ENCODE results near the gene BTF3L4.
"Not testable (repeated sequence)": the region's sequence is repeated elsewhere in the genome, so short reads cannot be mapped to it uniquely, and the experiment has no call there.

BTF3L4 gene

DNA sequence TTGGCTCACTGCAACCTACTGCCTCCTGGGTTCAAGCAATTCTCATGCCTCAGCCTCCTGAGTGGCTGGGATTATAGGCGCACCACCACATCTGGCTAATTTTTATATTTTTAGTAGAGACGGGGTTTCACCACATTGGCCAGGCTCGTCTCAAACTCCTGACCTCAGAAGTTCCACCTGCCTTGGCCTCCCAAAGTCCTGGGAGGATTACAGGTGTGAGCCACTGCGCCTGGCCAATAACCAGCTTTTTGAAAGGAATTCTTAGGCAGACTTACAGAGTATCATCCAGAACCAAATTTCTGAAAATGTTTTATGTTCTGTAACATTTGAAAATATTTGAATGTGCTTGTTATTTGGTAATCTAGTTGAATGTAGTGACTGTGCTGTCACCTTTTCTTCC, 14.6 kb downstream of the BTF3L4 start:
- H4K8ac ChIP-seq (ENCODE audit: low read depth, low read length), result no peak overlapping the region
- no peaks in the 10 kb centered on the region for H3K79me2 ChIP-seq (ENCODE audit: control insufficient read depth, insufficient read depth, low read length, poor library complexity)
- no peaks in the 10 kb centered on the region for H3K9me3 ChIP-seq (ENCODE audit: insufficient read depth, low read depth, low read length)
- H3K14ac ChIP-seq (ENCODE audit: low read length), result no peak overlapping the region
- no peak overlapping the region for H3K27ac ChIP-seq (ENCODE audit: low read depth, low read length)
- H2BK12ac ChIP-seq (ENCODE audit: low read length), result no peak overlapping the region
- no peak for DNase-seq
- H4K12ac ChIP-seq (ENCODE audit: low read depth, low read length), result no peak overlapping the region
- H2BK5ac ChIP-seq (ENCODE audit: low read depth, low read length, poor library complexity), result no peak overlapping the region
- H3K18ac ChIP-seq (ENCODE audit: low read length), result no peak overlapping the region
- no peaks in the 10 kb centered on the region for H3K79me1 ChIP-seq (ENCODE audit: low read length)
- H2BK120ac ChIP-seq (ENCODE audit: insufficient read depth, low read length, poor library complexity), result no peak overlapping the region
- no peak overlapping the region for H2AK5ac ChIP-seq (ENCODE audit: low read length)
- H3K4me1 ChIP-seq (ENCODE audit: control insufficient read depth in 1 of 2, insufficient read depth in 2 of 2, low read length in 2 of 2), result no peaks in the 10 kb centered on the region
- H3K4me2 ChIP-seq (ENCODE audit: low read length), result no peak overlapping the region
- H4K91ac ChIP-seq (ENCODE audit: low read depth, low read length), result no peak overlapping the region
- no peak overlapping the region for H3K23ac ChIP-seq (ENCODE audit: low read length)
- no peak overlapping the region for H3K4ac ChIP-seq (ENCODE audit: low read depth, low read length)
- no peak overlapping the region for H3K4me3 ChIP-seq (ENCODE audit: low read depth, low read length)
- WGBS (ENCODE audit: extremely low coverage, insufficient coverage, insufficient read length), result no CpG with 5 or more reads among the region's 4 CpGs
- no peak overlapping the region for H2AFZ ChIP-seq (ENCODE audit: insufficient read depth, low read length, poor library complexity)
- no peaks in the 10 kb centered on the region for H3K27me3 ChIP-seq (ENCODE audit: insufficient read depth, low read length)
- no peak overlapping the region for H3K9ac ChIP-seq (ENCODE audit: low read length)
- H3K36me3 ChIP-seq (ENCODE audit: control insufficient read depth in 1 of 2, insufficient read depth in 2 of 2, low read length in 2 of 2), result peaks cover 14 to 19% of the 10 kb centered on the region in 2 experiments

DNA sequence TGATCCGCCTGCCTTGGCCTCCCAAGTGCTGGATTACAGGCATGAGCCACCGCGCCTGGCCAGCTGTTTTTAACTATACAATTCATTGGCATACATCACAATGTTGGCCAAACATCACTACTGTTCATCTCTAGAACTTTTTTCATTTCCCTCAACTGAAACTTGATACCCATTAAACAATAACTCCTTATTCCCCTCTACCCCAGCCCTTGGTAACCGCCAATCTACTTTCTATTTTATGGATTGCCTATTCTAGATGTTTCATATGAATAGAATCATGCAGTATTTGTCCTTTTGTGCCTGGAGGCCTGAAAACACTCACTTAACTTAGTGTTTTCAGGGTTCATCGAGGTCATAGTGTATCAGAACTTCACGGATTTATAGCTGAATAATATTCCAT, 16.2 kb downstream of the BTF3L4 start:
- H3K27me3 ChIP-seq (ENCODE audit: insufficient read depth, low read length), result no peaks in the 10 kb centered on the region
- DNase-seq, result no peak
- no peak overlapping the region for H2BK120ac ChIP-seq (ENCODE audit: insufficient read depth, low read length, poor library complexity)
- H4K12ac ChIP-seq (ENCODE audit: low read depth, low read length), result no peak overlapping the region
- H2AK5ac ChIP-seq (ENCODE audit: low read length), result no peak overlapping the region
- H3K4me3 ChIP-seq (ENCODE audit: low read depth, low read length), result no peak overlapping the region
- H3K9ac ChIP-seq (ENCODE audit: low read length), result no peak overlapping the region
- no peak overlapping the region for H2BK12ac ChIP-seq (ENCODE audit: low read length)
- no peaks in the 10 kb centered on the region for H3K9me3 ChIP-seq (ENCODE audit: insufficient read depth, low read depth, low read length)
- no peak overlapping the region for H3K23ac ChIP-seq (ENCODE audit: low read length)
- H4K8ac ChIP-seq (ENCODE audit: low read depth, low read length), result no peak overlapping the region
- H3K14ac ChIP-seq (ENCODE audit: low read length), result no peak overlapping the region
- no peaks in the 10 kb centered on the region for H3K79me2 ChIP-seq (ENCODE audit: control insufficient read depth, insufficient read depth, low read length, poor library complexity)
- H3K18ac ChIP-seq (ENCODE audit: low read length), result no peak overlapping the region
- no peaks in the 10 kb centered on the region for H3K79me1 ChIP-seq (ENCODE audit: low read length)
- no peak overlapping the region for H3K27ac ChIP-seq (ENCODE audit: low read depth, low read length)
- no peak overlapping the region for H2AFZ ChIP-seq (ENCODE audit: insufficient read depth, low read length, poor library complexity)
- peaks cover 6 to 11% of the 10 kb centered on the region in 2 experiments for H3K36me3 ChIP-seq (ENCODE audit: control insufficient read depth in 1 of 2, insufficient read depth in 2 of 2, low read length in 2 of 2)
- no peak overlapping the region for H3K4ac ChIP-seq (ENCODE audit: low read depth, low read length)
- H3K4me1 ChIP-seq (ENCODE audit: control insufficient read depth in 1 of 2, insufficient read depth in 2 of 2, low read length in 2 of 2), result no peaks in the 10 kb centered on the region
- no peak overlapping the region for H4K91ac ChIP-seq (ENCODE audit: low read depth, low read length)
- H2BK5ac ChIP-seq (ENCODE audit: low read depth, low read length, poor library complexity), result no peak overlapping the region
- no CpG with 5 or more reads among the region's 6 CpGs for WGBS (ENCODE audit: extremely low coverage, insufficient coverage, insufficient read length)
- no peak overlapping the region for H3K4me2 ChIP-seq (ENCODE audit: low read length)

DNA sequence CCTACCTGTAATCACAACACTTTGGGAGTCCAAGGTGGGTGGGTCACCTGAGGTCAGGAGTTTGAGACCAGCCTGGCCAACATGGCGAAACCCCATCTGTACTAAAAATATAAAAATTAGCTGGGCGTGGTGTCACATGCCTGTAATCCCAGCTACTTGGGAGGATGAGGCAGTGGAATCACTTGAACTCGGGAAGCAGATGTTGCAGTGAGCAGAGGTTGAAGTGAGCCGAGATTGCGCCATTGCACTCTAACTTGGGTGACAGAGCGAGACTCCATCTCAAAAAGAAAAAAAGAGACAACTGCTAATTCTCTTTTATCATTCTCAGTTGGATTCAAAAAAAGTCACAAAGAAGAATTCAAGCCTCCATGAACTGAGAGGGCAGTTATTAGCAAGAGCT, 21.2 kb downstream of the BTF3L4 start:
- H3K4me1 ChIP-seq (ENCODE audit: control insufficient read depth in 1 of 2, insufficient read depth in 2 of 2, low read length in 2 of 2), result not testable (repeated sequence)
- WGBS (ENCODE audit: extremely low coverage, insufficient coverage, insufficient read length), result no CpG with 5 or more reads among the region's 6 CpGs

DNA sequence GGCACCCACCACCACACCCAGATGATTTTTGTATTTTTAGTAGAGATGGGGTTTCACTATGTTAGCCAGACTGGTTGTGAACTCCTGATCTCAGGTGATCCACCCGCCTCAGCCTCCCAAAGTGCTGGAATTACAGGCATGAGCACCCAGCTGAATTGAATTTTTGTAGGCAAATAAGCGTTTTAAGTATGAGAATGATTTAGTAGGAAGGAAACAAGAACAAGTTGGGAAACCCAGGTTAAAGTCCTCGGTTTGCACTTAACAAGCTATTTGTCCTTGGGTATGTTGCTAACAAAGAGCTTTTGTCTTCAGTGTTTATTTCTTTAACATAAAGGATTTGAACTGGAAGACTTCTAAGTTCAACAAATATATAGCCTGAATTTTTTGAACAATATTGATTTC, 23.9 kb downstream of the BTF3L4 start:
- no peak overlapping the region for H3K4ac ChIP-seq (ENCODE audit: low read depth, low read length)
- H3K9ac ChIP-seq (ENCODE audit: low read length), result no peak overlapping the region
- H3K23ac ChIP-seq (ENCODE audit: low read length), result no peak overlapping the region
- no peak overlapping the region for H3K4me2 ChIP-seq (ENCODE audit: low read length)
- H3K14ac ChIP-seq (ENCODE audit: low read length), result no peak overlapping the region
- H2BK5ac ChIP-seq (ENCODE audit: low read depth, low read length, poor library complexity), result no peak overlapping the region
- no peak for DNase-seq
- no peak overlapping the region for H2BK12ac ChIP-seq (ENCODE audit: low read length)
- no peak overlapping the region for H3K27ac ChIP-seq (ENCODE audit: low read depth, low read length)
- no peak overlapping the region for H3K18ac ChIP-seq (ENCODE audit: low read length)
- no peak overlapping the region for H4K12ac ChIP-seq (ENCODE audit: low read depth, low read length)
- H2AK5ac ChIP-seq (ENCODE audit: low read length), result no peak overlapping the region
- no peaks in the 10 kb centered on the region for H3K9me3 ChIP-seq (ENCODE audit: insufficient read depth, low read depth, low read length)
- WGBS (ENCODE audit: extremely low coverage, insufficient coverage, insufficient read length), result no CpG with 5 or more reads among the region's 3 CpGs
- no peaks in the 10 kb centered on the region for H3K27me3 ChIP-seq (ENCODE audit: insufficient read depth, low read length)
- no peak overlapping the region for H2BK120ac ChIP-seq (ENCODE audit: insufficient read depth, low read length, poor library complexity)
- H3K4me1 ChIP-seq (ENCODE audit: control insufficient read depth in 1 of 2, insufficient read depth in 2 of 2, low read length in 2 of 2), result no peaks in the 10 kb centered on the region
- H3K79me2 ChIP-seq (ENCODE audit: control insufficient read depth, insufficient read depth, low read length, poor library complexity), result no peaks in the 10 kb centered on the region
- H3K79me1 ChIP-seq (ENCODE audit: low read length), result no peaks in the 10 kb centered on the region
- no peak overlapping the region for H3K4me3 ChIP-seq (ENCODE audit: low read depth, low read length)
- no peak overlapping the region for H4K8ac ChIP-seq (ENCODE audit: low read depth, low read length)
- H4K91ac ChIP-seq (ENCODE audit: low read depth, low read length), result no peak overlapping the region
- H3K36me3 ChIP-seq (ENCODE audit: control insufficient read depth in 1 of 2, insufficient read depth in 2 of 2, low read length in 2 of 2), result peaks cover 4 to 12% of the 10 kb centered on the region in 2 experiments
- no peak overlapping the region for H2AFZ ChIP-seq (ENCODE audit: insufficient read depth, low read length, poor library complexity)

More for the DNA sequence above, 21.2 kb downstream of the BTF3L4 start:
- not testable (repeated sequence) for DNase-seq; H3K27me3 ChIP-seq (ENCODE audit: insufficient read depth, low read length); H3K27ac ChIP-seq (ENCODE audit: low read depth, low read length); H3K79me1 ChIP-seq (ENCODE audit: low read length); H4K12ac ChIP-seq (ENCODE audit: low read depth, low read length); H4K91ac ChIP-seq (ENCODE audit: low read depth, low read length); H3K9ac ChIP-seq (ENCODE audit: low read length); H3K4me3 ChIP-seq (ENCODE audit: low read depth, low read length); H2BK5ac ChIP-seq (ENCODE audit: low read depth, low read length, poor library complexity); H4K8ac ChIP-seq (ENCODE audit: low read depth, low read length); H2AFZ ChIP-seq (ENCODE audit: insufficient read depth, low read length, poor library complexity); H2BK12ac ChIP-seq (ENCODE audit: low read length); H3K23ac ChIP-seq (ENCODE audit: low read length); H3K18ac ChIP-seq (ENCODE audit: low read length); H2BK120ac ChIP-seq (ENCODE audit: insufficient read depth, low read length, poor library complexity); H3K14ac ChIP-seq (ENCODE audit: low read length); H2AK5ac ChIP-seq (ENCODE audit: low read length); H3K4me2 ChIP-seq (ENCODE audit: low read length); H3K4ac ChIP-seq (ENCODE audit: low read depth, low read length); H3K79me2 ChIP-seq (ENCODE audit: control insufficient read depth, insufficient read depth, low read length, poor library complexity); H3K9me3 ChIP-seq (ENCODE audit: insufficient read depth, low read depth, low read length)
- peaks cover 2 to 11% of the 10 kb centered on the region in 2 experiments for H3K36me3 ChIP-seq (ENCODE audit: control insufficient read depth in 1 of 2, insufficient read depth in 2 of 2, low read length in 2 of 2)

All from trophoblast cell (in vitro differentiated cells and primary cell).